Stomach (tissue), 9 donors: Measurements from ENCODE around the gene TGIF1. TPM values are rescaled to one million over a fixed set of nuclear protein-coding genes. Genes with fewer than 3 reads are reported as not detected.
"Not testable (repeated sequence)": the region's sequence is repeated elsewhere in the genome, so short reads cannot be mapped to it uniquely, and the experiment has no call there.

Experiments used
- DNase-seq, 2 donors: peaks; one replicate each; pipeline versions ENCODE4 v3.0.0 to v3.0.0-alpha.2; 2013 to 2019
- H3K27ac ChIP-seq, 5 donors: fragments of 200-600 bp in 4 of 5; sonication (generic) in 4 of 5; one replicate each; pipeline ENCODE4 v1.5.1; 2013 to 2019; ENCODE audit warnings: mild to moderate bottlenecking in 1 of 5, moderate library complexity in 1 of 5
- H3K27me3 ChIP-seq, 3 donors: fragments of 200-600 bp; sonication (generic); one replicate each; pipeline ENCODE4 v1.5.1; 2017 to 2019; ENCODE audit warnings: mixed run types in 1 of 3
- H3K36me3 ChIP-seq, 4 donors: fragments of 200-600 bp; sonication (generic); 1 replicate in 3 of 4; 2 replicates in 1 of 4; pipeline ENCODE4 v1.5.1; 2016 to 2019
- H3K4me1 ChIP-seq, 4 donors: fragments of 200-600 bp; sonication (generic); one replicate each; pipeline ENCODE4 v1.5.1; 2016 to 2019
- H3K4me3 ChIP-seq, 4 donors: fragments of 200-600 bp; sonication (generic) in 3 of 4; one replicate each; pipeline ENCODE4 v1.5.1; 2016 to 2019; ENCODE audit warnings: mild to moderate bottlenecking in 1 of 4
- H3K9me3 ChIP-seq, 4 donors: fragments of 200-600 bp; sonication (generic); one replicate each; pipeline ENCODE4 v1.5.1; 2016 to 2019
- CTCF ChIP-seq, 7 experiments: fragments of 450-650 bp in 4 of 7; fragments of 200-600 bp in 3 of 7; sonication (generic) in 3 of 7; IDR thresholded peaks; one replicate each; pipeline ENCODE4 v1.5.1; 2016 to 2019; ENCODE audit warnings: antibody characterized with exemption in 7 of 7, control low read depth in 2 of 7, mild to moderate bottlenecking in 1 of 7
- EP300 ChIP-seq: sonication (generic); formaldehyde crosslinking; IDR thresholded peaks from one replicate; pipeline ENCODE4 v1.6.1; 2017; ENCODE audit warnings: antibody characterized with exemption
- POLR2A ChIP-seq, 4 donors: fragments of 450-650 bp; IDR thresholded peaks; one replicate each; pipeline ENCODE4 v1.6.1; 2016; ENCODE audit warnings: antibody characterized with exemption in 4 of 4, control low read depth in 2 of 4, mild to moderate bottlenecking in 1 of 4, moderate library complexity in 1 of 4
- POLR2AphosphoS5 ChIP-seq, 3 donors: sonication (generic); formaldehyde crosslinking; IDR thresholded peaks; one replicate each; pipeline ENCODE4 v1.6.1; 2016; ENCODE audit warnings: antibody characterized with exemption in 3 of 3
- WGBS, 5 donors: extraction: QIAGEN DNeasy Blood & Tissue Kit in 3 of 5; methylation state at CpG; one replicate each; pipeline versions ENCODE4 v1.1.5 to v1.1.7; 2013 to 2018; 5-methylcytosine and 5-hydroxymethylcytosine counted together
- intact Hi-C: fragments of 100-400 bp; cut with DNase I; formaldehyde crosslinking; loops from one replicate; pipeline ENCODE4 v1.15.1; 2023; ENCODE audit warnings: low total_unique reads
- polyA plus RNA-seq, 3 donors: library from polyadenylated mRNA; stranded (reverse); fragments of 200-250 nt; gene quantifications; one replicate each; pipeline ENCODE4 v1.2.3, GENCODE V29; 2013
- total RNA-seq, 5 donors: library from RNA; depleted of rRNA; stranded (reverse); fragments of >200 nt; gene quantifications; one replicate each; pipeline versions ENCODE4 v1.1.0 to v1.2.3, GENCODE V29; 2014 to 2016
- donor health status: healthy with polysubstance abuse.
- donor health status: Bipolar disorder and iron deficiency.
- donor health status: healthy.

Gene TGIF1
- total and polyA plus RNA-seq, 8 donors, result 18.7 to 87.6 (median 55.2) TPM

- H3K36me3 ChIP-seq, result no peaks in the 10 kb centered on the region
- no peaks in the 10 kb centered on the region for H3K27me3 ChIP-seq
- no peak overlapping the region for H3K4me3 ChIP-seq
- H3K27ac ChIP-seq, result no peak overlapping the region
- H3K4me1 ChIP-seq, result peaks cover 0 to 9% (median 2%) of the 10 kb centered on the region in 4 donors
- TF ChIP-seq CTCF (IDR thresholded peaks at IDR 0.05) (no peak), EP300 (no peak), POLR2AphosphoS5 (IDR thresholded peaks at IDR 0.05) (no peak), POLR2A (IDR thresholded peaks at IDR 0.05) (no peak)
- DNase-seq, result no peak
- H3K9me3 ChIP-seq, result peaks cover 0 to 6% (median 0%) of the 10 kb centered on the region in 4 donors
- WGBS, 5 donors, result 59 to 78% (median 66%) methylated on average over 3 of the region's 3 CpGs
- intact Hi-C loops, result no loop called here
Observed at GRCh38 chr18:3471141-3471648, 21.2 kb downstream of the TGIF1 start.

- H3K36me3 ChIP-seq, H3K9me3 ChIP-seq, H3K4me3 ChIP-seq, DNase-seq, H3K27ac ChIP-seq, intact Hi-C loops, H3K27me3 ChIP-seq, H3K4me1 ChIP-seq: not testable (repeated sequence)
- WGBS, 5 donors, result 91 to 98% (median 94%) methylated on average over 3 of the region's 3 CpGs
Observed at GRCh38 chr18:3472121-3472520, 22.1 kb downstream of the TGIF1 start.

- no peak for TF ChIP-seq EP300
- TF ChIP-seq POLR2AphosphoS5 (IDR thresholded peaks at IDR 0.05), result no peak
- no peak for TF ChIP-seq CTCF (IDR thresholded peaks at IDR 0.05)
- TF ChIP-seq POLR2A (IDR thresholded peaks at IDR 0.05), result no peak
Observed at GRCh38 chr18:3472681-3473544, 22.9 kb downstream of the TGIF1 start.

GRCh38 chr18:3478262-3478978, 28.4 kb downstream of the TGIF1 start:
- WGBS, 5 donors, result 91 to 96% (median 95%) methylated on average over 8 of the region's 8 CpGs
- no peak overlapping the region for H3K4me3 ChIP-seq
- H3K27ac ChIP-seq, result no peak overlapping the region
- no peaks in the 10 kb centered on the region for H3K27me3 ChIP-seq
- H3K4me1 ChIP-seq, result no peaks in the 10 kb centered on the region
- DNase-seq, result no peak
- H3K9me3 ChIP-seq, result peaks cover 0 to 6% (median 0%) of the 10 kb centered on the region in 4 donors
- no peaks in the 10 kb centered on the region for H3K36me3 ChIP-seq
- TF ChIP-seq EP300, result no peak
- no peak for TF ChIP-seq CTCF (IDR thresholded peaks at IDR 0.05)
- TF ChIP-seq POLR2AphosphoS5 (IDR thresholded peaks at IDR 0.05), result no peak
- TF ChIP-seq POLR2A (IDR thresholded peaks at IDR 0.05), result no peak
- intact Hi-C loops, result no loop called here

More at GRCh38 chr18:3472681-3473544, 22.9 kb downstream of the TGIF1 start:
- DNase-seq, result no peak
- 67 to 82% (median 73%) methylated on average over 18 of the region's 18 CpGs for WGBS, 5 donors
- H3K4me3 ChIP-seq, result no peak overlapping the region
- no peaks in the 10 kb centered on the region for H3K27me3 ChIP-seq
- H3K36me3 ChIP-seq, result no peaks in the 10 kb centered on the region
- intact Hi-C loops, result no loop called here
- H3K4me1 ChIP-seq, result no peaks in the 10 kb centered on the region
- H3K27ac ChIP-seq, result no peak overlapping the region
- H3K9me3 ChIP-seq, result peaks cover 0 to 6% (median 0%) of the 10 kb centered on the region in 4 donors
